Mucosa of descending colon (tissue), 3 donors: ENCODE measurements around the gene SAXO2. TPM values are rescaled to one million over a fixed set of nuclear protein-coding genes. Genes with fewer than 3 reads are reported as not detected.
"Not testable (repeated sequence)": the region's sequence is repeated elsewhere in the genome, so short reads cannot be mapped to it uniquely, and the experiment has no call there.

Experiments used
- ATAC-seq: fragments of 200-7000 bp; cut with Tn5 transposase; one replicate; pipeline ENCODE4 v1.9.1; 2020; ENCODE audit warnings: mild to moderate bottlenecking, moderate library complexity
- DNase-seq, 3 donors: peaks; one replicate each; pipeline ENCODE4 v3.0.0-alpha.2; 2020
- H3K36me3 ChIP-seq: fragments of 200-600 bp; one replicate; pipeline ENCODE4 v1.8.0; 2021; ENCODE audit warnings: low read depth, mild to moderate bottlenecking
- H3K4me1 ChIP-seq: fragments of 200-600 bp; one replicate; pipeline ENCODE4 v1.8.0; 2021; ENCODE audit warnings: low read depth, mild to moderate bottlenecking
- H3K4me3 ChIP-seq: fragments of 200-600 bp; one replicate; pipeline ENCODE4 v1.8.0; 2021; ENCODE audit warnings: mild to moderate bottlenecking
- H3K9me3 ChIP-seq: fragments of 200-600 bp; one replicate; pipeline ENCODE4 v1.8.0; 2021; ENCODE audit warnings: mild to moderate bottlenecking
- intact Hi-C, 2 donors: fragments of 100-400 bp; cut with DNase I in 1 of 2; cut with micrococcal nuclease in 1 of 2; formaldehyde crosslinking; loops; one replicate each; pipeline versions ENCODE4 v1.11.0 to v1.11.1; 2022; cut with DNase I, micrococcal nuclease
- long read RNA-seq, 2 donors: library from polyadenylated mRNA; unstranded; transcript quantifications; one replicate each; pipeline ENCODE4 v2.0.0, GENCODE V29; 2019 to 2021
- total RNA-seq, 3 donors: library from RNA; stranded (reverse); fragmentation: NEBNext Ultra II Directional in 2 of 3; extraction: Animal tissue kit (Norgen Biotek cat#: 25700) in 2 of 3; gene quantifications; one replicate each; pipeline versions ENCODE4 v1.2.1 to v1.2.4, GENCODE V29; 2021 to 2023
- TF ChIP-seq, protein P1 (sequence below): fragments of 200-600 bp; IDR thresholded peaks from one replicate; pipeline ENCODE4 v1.8.0; 2022; ENCODE audit warnings: antibody characterized with exemption, mild to moderate bottlenecking
- donor health status: DM: no; HTN: no; CAD: no; lungs with moderate emphysema.
- donor health status: DM: no; HTN: no; CAD: no.
- donor health status: DM: no; HTN: yes; CAD: no.

The SAXO2 gene
- total RNA-seq = 1 to 10 TPM in 2 of 3 donors, under 1 TPM in 1; 0.58 to 2.3 (median 1.3) TPM
- long read RNA-seq, donor 1, partial matches to known transcripts = 0 of 1 reads
- long read RNA-seq, donor 1, other reads (novel, unspliced or antisense) = 1 of 1 reads
- long read RNA-seq, donor 2, partial matches to known transcripts = 0 of 1 reads
- long read RNA-seq, donor 2, other reads (novel, unspliced or antisense) = 0 of 1 reads

GRCh38 chr15:82262422-82263026 is at the start of gene SAXO2, which contains the start of gene EFL1:
SAXO2 (plus strand) TSS chr15:82262818; CDS start chr15:82262880, 62 bp downstream.
EFL1 (minus strand) TSS chr15:82262734; CDS start chr15:82261778, 956 bp downstream.
- TF ChIP-seq, protein P1, sequence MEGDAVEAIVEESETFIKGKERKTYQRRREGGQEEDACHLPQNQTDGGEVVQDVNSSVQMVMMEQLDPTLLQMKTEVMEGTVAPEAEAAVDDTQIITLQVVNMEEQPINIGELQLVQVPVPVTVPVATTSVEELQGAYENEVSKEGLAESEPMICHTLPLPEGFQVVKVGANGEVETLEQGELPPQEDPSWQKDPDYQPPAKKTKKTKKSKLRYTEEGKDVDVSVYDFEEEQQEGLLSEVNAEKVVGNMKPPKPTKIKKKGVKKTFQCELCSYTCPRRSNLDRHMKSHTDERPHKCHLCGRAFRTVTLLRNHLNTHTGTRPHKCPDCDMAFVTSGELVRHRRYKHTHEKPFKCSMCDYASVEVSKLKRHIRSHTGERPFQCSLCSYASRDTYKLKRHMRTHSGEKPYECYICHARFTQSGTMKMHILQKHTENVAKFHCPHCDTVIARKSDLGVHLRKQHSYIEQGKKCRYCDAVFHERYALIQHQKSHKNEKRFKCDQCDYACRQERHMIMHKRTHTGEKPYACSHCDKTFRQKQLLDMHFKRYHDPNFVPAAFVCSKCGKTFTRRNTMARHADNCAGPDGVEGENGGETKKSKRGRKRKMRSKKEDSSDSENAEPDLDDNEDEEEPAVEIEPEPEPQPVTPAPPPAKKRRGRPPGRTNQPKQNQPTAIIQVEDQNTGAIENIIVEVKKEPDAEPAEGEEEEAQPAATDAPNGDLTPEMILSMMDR = no peak
- intact Hi-C loops = no loop called here
- DNase-seq (peak; percentile 97), ATAC-seq (peak; percentile 98)
- H3K36me3 ChIP-seq = no peaks in the 10 kb centered on the region
- no peaks in the 10 kb centered on the region for H3K9me3 ChIP-seq
- peaks cover 16% of the 10 kb centered on the region for H3K4me1 ChIP-seq
- H3K4me3 ChIP-seq = peak within 1 kb of the TSS; percentile 66

DNA sequence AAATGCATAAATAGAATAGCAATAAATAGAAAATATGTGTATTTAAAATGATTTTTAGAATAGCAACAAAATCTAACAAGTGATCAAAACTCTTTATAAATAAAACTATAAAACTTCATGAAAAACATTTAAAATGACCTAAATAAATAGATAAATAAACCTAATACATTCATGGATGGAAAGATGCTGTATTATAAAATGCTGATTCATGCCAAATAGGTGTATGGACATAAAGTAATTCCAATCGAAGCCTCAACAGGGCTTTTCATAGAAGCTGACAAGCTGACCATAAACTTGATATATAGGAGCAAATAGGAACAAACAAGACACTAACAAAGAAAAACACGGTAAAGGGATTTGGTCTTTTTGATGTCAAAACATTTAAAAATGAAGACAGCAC is 46.5 kb upstream of the SAXO2 start:
- H3K4me3 ChIP-seq, intact Hi-C loops, H3K9me3 ChIP-seq, ATAC-seq, H3K4me1 ChIP-seq, H3K36me3 ChIP-seq, DNase-seq: not testable (repeated sequence)

DNA sequence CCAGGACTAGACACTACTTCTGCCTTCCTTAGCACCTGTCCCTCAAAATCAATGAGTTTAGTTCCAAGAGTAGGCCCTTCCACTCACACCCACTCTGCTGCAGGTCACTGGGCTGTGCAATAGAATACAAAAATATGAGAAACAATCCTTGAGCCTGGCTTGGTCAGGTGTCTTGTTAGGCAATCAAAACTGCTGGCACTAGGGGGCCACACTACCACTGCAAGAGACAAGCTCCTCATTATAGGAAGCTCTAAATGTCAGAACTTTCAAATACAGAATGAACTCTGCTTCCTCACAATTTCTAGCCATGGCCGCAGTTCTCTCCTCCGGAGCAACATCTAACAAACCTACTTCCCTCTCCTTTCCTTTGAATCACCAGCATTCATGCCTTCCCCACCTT is 41.1 kb upstream of the SAXO2 start:
- peak in 2 of 3 donors; percentile 41 to 81 for DNase-seq
- H3K4me3 ChIP-seq, intact Hi-C loops, H3K36me3 ChIP-seq, H3K4me1 ChIP-seq, H3K9me3 ChIP-seq: not testable (repeated sequence)
- peak; percentile 66 for ATAC-seq

DNA sequence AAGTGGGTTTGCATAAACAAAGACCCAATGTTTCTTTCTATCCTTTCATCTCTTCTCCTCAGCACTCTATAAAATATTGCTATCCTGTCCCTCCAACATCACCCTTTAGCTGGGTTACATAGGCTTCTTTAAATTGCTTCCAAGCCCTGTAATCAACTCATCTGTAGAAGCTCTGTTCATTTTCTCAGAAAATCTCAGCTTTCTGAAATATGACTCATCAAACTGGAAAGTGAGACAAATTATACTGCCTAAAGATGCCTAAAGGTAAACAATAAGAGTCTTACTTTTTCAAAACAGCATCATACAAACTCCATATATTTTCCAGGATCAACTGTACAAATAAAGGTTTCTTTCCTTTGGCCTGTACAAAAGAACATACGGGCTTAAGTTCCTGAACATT is 33.9 kb upstream of the SAXO2 start:
- H3K4me1 ChIP-seq = peaks cover 3% of the 10 kb centered on the region
- DNase-seq = no peak
- TF ChIP-seq, protein P1 = no peak
- no peak for ATAC-seq
- no peaks in the 10 kb centered on the region for H3K36me3 ChIP-seq
- H3K4me3 ChIP-seq = no peak overlapping the region
- intact Hi-C loops = no loop called here
- H3K9me3 ChIP-seq = no peaks in the 10 kb centered on the region

DNA sequence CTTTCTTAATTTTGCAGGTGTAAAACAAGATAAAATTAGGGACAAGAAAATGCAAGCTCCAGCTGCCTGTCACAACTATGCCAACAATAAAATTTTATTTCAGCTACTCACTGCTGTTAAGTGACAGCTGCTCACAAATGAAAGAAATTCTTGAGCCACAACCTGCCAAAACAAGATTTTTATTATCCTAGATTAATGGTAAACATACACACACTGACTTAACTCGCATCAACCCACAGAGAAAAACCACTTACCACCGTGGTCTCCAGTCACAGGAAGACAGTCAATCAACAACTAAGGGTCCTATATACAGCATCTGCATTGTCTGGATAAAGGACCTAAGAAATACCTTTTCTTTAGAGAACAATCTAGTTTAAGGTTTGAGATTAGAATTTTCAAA is 31.4 kb upstream of the SAXO2 start:
- no peaks in the 10 kb centered on the region for H3K9me3 ChIP-seq
- no peak overlapping the region for H3K4me3 ChIP-seq
- TF ChIP-seq, protein P1 = no peak
- no peaks in the 10 kb centered on the region for H3K36me3 ChIP-seq
- intact Hi-C loops = no loop called here
- peaks cover 7% of the 10 kb centered on the region for H3K4me1 ChIP-seq
- DNase-seq (no peak), ATAC-seq (peak; percentile 71)

- H3K4me3 ChIP-seq = no peak overlapping the region
- DNase-seq (peak in 1 of 3 donors; percentile 25), ATAC-seq (peak; percentile 81)
- H3K36me3 ChIP-seq = no peaks in the 10 kb centered on the region
- H3K9me3 ChIP-seq = no peaks in the 10 kb centered on the region
- H3K4me1 ChIP-seq = peaks cover 7% of the 10 kb centered on the region
- intact Hi-C loops = no loop called here
- TF ChIP-seq, protein P1 = no peak
Observed at GRCh38 chr15:82231842-82232241, 30.8 kb upstream of the SAXO2 start.

- H3K36me3 ChIP-seq, H3K9me3 ChIP-seq, H3K4me3 ChIP-seq, intact Hi-C loops: not testable (repeated sequence)
- ATAC-seq (peak; percentile 79), DNase-seq (peak in 1 of 3 donors; percentile 53)
- peaks cover 42% of the 10 kb centered on the region for H3K4me1 ChIP-seq
Observed at GRCh38 chr15:82237944-82238534, 24.6 kb upstream of the SAXO2 start.
